ENCODE measurements around the gene DRC7.

The DRC7 gene

DNA sequence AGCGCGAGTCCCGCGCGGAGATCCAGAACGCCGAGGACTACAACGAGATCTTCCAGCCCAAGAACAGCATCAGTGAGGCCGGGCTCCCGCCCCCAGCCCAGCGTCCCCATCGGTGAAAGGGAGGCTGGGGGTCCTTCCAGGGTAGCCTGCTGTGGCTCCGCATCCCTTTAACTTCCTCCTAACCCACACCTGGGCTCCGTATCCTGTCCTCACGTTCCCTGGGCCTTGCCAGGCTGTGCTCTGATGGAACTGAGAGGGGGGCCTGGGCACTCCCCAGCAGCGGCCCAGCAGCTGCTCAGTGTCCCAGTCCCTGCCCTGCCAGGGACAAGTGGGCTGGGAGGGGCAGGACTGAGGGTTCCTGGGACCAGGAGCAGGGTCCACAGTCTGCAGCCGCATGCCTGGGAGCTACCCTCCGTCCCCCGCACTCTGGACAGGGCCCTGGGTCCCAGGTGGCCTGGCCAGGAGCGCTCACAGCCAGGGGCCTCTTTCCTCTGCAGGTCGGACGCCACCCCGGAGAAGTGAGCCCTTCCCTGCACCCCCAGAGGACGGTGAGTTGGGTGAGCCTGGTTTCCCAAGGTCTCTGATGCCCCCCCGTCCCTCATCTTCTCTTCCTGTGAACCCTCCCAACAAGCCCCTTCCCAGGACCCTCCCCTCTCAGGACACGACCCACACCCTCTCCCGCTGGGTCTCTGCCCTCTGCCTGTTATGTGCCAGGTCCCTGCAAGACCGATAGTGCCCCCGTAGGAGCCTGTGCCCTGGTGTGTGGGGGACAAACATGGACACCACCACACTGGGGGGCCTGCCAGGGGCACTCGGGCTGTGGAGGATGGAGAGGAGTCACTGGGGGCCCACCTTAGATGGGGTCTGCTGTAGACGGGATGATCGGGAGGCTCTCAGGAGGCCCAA, 59.1 kb downstream of the DRC7 start:
- Histone ChIP-seq H3K4me3 (ENCODE audit: low read length) (no peak overlapping the region), H3K4me1 (ENCODE audit: insufficient read depth, low read length) (no peaks in the 10 kb centered on the region), H3K9ac (ENCODE audit: low read depth, low read length) (no peak overlapping the region), H3K36me3 (ENCODE audit: insufficient read depth, low read depth, low read length) (peaks cover 30% of the 10 kb centered on the region), H3K9me3 (ENCODE audit: insufficient read depth, low read depth, low read length) (no peaks in the 10 kb centered on the region), H3K27me3 (ENCODE audit: insufficient read depth, low read length) (no peaks in the 10 kb centered on the region), H3K27ac (ENCODE audit: low read length) (no peak overlapping the region)

DNA sequence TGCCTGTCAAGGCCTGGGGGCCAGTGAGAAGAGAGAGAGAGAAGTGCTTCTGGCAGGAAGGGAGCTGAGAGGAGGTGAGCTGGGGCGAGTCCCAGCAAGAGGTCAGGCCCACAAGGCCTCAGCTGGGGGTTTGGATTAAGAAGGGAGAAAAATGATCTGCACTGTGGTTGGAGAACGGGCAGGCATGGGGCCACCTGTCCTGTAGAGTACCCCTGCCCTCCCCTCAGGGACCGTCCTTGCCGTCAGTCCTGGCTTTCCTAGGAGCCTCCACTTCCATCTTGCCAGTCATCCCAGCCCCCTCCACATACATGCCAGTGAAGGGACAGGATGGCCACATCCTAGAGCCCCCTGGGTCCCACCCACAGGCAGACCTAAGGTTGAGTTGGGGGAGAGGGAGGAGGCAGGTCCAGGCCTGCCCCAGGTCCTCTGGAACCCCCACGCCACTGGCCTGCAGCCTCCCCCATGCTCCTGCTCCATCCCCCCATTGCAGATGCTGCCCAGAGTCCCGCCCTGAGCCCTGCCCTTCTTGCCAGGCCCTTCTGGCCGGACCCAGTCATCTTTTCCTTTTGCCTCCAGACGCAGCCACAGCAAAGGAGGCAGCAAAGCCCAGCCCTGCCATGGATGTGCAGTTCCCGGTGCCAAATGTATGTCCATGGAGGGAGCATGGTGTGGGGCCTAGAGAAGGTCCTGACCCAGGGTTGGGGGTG, 59.9 kb downstream of the DRC7 start:
- H3K4me1 ChIP-seq (ENCODE audit: insufficient read depth, low read length): no peaks in the 10 kb centered on the region
- no peaks in the 10 kb centered on the region for H3K9me3 ChIP-seq (ENCODE audit: insufficient read depth, low read depth, low read length)
- no peak overlapping the region for H3K9ac ChIP-seq (ENCODE audit: low read depth, low read length)
- H3K36me3 ChIP-seq (ENCODE audit: insufficient read depth, low read depth, low read length): peaks cover 30% of the 10 kb centered on the region
- no peak overlapping the region for H3K4me3 ChIP-seq (ENCODE audit: low read length)
- no peak overlapping the region for H3K27ac ChIP-seq (ENCODE audit: low read length)
- no peaks in the 10 kb centered on the region for H3K27me3 ChIP-seq (ENCODE audit: insufficient read depth, low read length)

DNA sequence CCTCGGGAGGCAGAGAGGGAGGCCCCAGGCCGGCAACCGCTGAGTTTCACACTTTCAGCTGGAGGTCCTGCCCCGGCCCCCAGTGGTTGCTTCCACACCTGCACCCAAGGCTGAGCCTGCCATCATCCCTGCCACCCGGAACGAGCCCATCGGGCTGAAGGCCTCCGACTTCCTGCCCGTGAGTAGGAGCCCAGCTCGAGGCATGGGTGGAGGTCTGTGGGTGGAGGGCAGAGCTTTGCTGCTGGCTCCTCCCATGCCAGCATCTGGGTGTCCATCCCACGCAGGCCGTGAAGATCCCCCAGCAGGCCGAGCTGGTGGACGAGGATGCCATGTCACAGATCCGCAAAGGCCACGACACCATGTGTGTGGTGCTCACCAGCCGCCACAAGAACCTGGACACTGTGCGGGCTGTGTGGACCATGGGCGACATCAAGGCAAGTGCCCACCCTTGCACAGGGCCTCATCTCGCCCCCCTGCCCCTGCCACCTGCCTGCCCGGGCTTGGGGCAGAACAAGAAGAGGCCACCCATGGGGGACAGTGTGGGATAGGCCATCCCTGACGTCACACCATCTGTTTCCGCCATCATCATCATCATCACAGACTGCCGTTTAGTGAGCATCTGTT, 60.6 kb downstream of the DRC7 start:
- Histone ChIP-seq H3K4me1 (ENCODE audit: insufficient read depth, low read length) (no peaks in the 10 kb centered on the region), H3K4me3 (ENCODE audit: low read length) (no peak overlapping the region), H3K9ac (ENCODE audit: low read depth, low read length) (no peak overlapping the region), H3K9me3 (ENCODE audit: insufficient read depth, low read depth, low read length) (no peaks in the 10 kb centered on the region), H3K27me3 (ENCODE audit: insufficient read depth, low read length) (no peaks in the 10 kb centered on the region), H3K27ac (ENCODE audit: low read length) (no peak overlapping the region), H3K36me3 (ENCODE audit: insufficient read depth, low read depth, low read length) (peaks cover 30% of the 10 kb centered on the region)

DNA sequence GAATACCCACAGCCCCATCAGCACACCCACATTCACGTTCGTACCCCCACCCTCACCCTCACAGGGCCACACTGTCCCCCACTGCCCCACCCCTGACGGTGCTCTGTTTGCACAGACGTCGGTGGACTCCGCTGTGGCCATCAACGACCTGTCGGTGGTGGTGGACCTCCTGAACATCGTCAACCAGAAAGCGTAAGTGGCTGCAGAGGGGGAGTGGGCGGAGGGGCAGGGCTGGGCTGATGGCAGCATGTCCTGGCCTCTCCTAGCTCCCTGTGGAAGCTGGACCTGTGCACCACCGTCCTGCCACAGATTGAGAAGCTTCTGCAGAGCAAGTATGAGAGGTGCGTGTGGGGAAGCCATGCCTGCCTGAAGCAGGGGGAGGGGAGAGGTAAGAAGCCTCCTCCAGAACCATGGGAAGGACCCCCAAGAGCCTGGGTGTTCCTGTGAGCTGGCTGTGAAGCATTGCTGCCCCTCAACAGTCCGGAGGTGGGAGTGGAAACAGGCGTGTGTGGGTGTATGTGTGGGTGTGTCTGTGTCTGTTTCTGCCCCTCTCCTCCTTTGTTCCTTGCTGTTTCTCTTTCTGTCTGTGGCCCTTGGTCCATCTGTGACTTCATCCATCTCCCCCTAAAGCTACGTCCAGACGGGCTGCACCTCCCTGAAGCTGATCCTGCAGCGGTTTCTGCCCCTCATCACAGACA, 61.3 kb downstream of the DRC7 start:
- Histone ChIP-seq H3K9me3 (ENCODE audit: insufficient read depth, low read depth, low read length) (no peaks in the 10 kb centered on the region), H3K36me3 (ENCODE audit: insufficient read depth, low read depth, low read length) (peaks cover 30% of the 10 kb centered on the region), H3K9ac (ENCODE audit: low read depth, low read length) (no peak overlapping the region), H3K4me1 (ENCODE audit: insufficient read depth, low read length) (no peaks in the 10 kb centered on the region), H3K27me3 (ENCODE audit: insufficient read depth, low read length) (no peaks in the 10 kb centered on the region), H3K4me3 (ENCODE audit: low read length) (no peak overlapping the region), H3K27ac (ENCODE audit: low read length) (no peak overlapping the region)

DNA sequence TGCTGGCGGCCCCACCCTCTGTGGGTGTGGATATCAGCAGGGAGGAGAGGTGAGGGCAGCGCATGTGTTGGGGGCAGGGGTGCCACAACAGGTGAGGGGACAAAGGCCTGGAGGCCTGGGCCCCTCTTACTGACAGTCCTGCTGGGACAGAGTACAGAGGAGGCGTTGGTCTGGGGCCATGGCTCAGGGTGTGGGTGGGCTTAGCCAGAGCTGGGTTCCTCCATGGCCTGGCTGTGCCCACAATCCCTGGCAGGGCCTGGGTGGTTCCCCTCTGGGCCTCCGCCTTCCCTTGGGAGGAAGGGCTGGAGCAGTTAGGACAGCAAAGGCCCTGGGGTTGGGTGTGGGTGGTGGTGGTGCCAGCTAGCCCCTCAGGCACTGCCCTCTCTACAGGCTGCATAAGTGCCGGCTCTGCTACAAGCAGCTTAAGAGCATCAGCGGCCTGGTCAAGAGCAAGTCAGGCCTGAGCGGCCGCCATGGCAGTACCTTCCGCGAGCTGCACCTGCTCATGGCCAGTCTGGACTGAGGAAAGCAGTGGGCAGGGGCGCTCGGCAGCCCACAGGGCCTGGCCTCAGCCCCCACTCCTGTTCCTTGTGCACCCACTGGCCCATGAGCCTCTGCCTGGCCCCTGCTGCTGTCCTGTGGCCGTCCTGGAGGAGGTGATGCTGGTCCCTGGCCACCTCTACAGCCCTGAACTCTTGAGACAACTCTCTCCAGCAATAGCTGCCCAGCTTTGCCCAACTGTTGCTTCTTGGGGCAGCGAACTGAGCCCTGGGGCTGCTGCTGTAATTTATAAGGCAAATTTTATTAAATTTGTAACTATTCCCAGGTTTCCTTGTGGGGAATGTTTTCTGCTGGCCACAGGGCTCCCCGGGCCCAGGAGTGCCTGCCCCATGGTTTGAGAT, 62.1 kb downstream of the DRC7 start:
- Histone ChIP-seq H3K36me3 (ENCODE audit: insufficient read depth, low read depth, low read length) (peaks cover 26% of the 10 kb centered on the region), H3K4me3 (ENCODE audit: low read length) (no peak overlapping the region), H3K9me3 (ENCODE audit: insufficient read depth, low read depth, low read length) (no peaks in the 10 kb centered on the region), H3K9ac (ENCODE audit: low read depth, low read length) (no peak overlapping the region), H3K27me3 (ENCODE audit: insufficient read depth, low read length) (no peaks in the 10 kb centered on the region), H3K4me1 (ENCODE audit: insufficient read depth, low read length) (no peaks in the 10 kb centered on the region), H3K27ac (ENCODE audit: low read length) (no peak overlapping the region)

DNA sequence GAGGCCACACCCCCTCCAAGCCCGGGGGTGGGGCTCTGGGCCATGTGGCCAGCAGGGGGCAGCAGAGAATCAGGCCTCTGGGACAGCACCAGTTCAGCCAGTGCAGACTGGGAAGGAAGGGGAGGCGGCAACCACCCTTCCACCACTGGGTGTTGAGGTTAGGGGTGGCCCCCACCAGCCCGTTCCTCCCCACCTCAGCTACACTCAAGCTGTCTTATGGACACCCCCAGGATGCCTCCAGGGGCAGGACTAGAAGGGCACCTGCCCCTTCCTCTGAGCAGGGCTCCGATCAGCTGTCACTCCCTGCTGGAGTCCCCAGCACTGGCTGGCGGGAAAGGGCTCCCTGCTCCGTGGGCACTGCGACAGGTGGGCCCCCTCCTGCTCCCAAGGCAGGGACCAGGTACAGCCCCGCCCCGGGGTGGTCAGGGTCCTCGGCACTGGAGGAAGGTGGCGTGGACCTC, 62.8 kb downstream of the DRC7 start:
- H3K36me3 ChIP-seq (ENCODE audit: insufficient read depth, low read depth, low read length): peaks cover 22% of the 10 kb centered on the region
- H3K9me3 ChIP-seq (ENCODE audit: insufficient read depth, low read depth, low read length): no peaks in the 10 kb centered on the region
- no peaks in the 10 kb centered on the region for H3K4me1 ChIP-seq (ENCODE audit: insufficient read depth, low read length)
- no peaks in the 10 kb centered on the region for H3K27me3 ChIP-seq (ENCODE audit: insufficient read depth, low read length)
- H3K27ac ChIP-seq (ENCODE audit: low read length): no peak overlapping the region
- H3K9ac ChIP-seq (ENCODE audit: low read depth, low read length): no peak overlapping the region
- no peak overlapping the region for H3K4me3 ChIP-seq (ENCODE audit: low read length)

DNA sequence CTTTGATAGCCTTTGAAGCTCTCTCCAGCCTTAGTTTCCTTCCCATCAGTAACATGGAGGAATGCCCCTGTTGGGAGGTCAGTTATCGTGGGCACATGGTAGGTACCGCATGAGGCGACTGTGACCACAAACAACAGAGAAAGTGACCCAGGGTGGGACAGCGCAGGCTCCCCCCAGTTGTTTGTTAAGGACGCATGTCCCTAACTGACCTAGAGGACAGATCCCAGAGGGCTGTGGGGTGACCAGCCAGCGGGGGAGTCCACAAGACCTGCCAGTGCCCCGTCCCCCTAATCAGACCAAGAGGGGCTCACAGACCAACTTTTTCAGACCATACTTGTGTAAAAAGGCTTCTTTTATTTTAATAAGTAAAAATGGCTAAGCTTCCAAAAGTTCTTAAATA, 63.3 kb downstream of the DRC7 start:
- Histone ChIP-seq H3K27me3 (ENCODE audit: insufficient read depth, low read length) (no peaks in the 10 kb centered on the region), H3K9me3 (ENCODE audit: insufficient read depth, low read depth, low read length) (no peaks in the 10 kb centered on the region), H3K27ac (ENCODE audit: low read length) (no peak overlapping the region), H3K4me1 (ENCODE audit: insufficient read depth, low read length) (no peaks in the 10 kb centered on the region), H3K9ac (ENCODE audit: low read depth, low read length) (no peak overlapping the region), H3K36me3 (ENCODE audit: insufficient read depth, low read depth, low read length) (peaks cover 22% of the 10 kb centered on the region), H3K4me3 (ENCODE audit: low read length) (no peak overlapping the region)

DNA sequence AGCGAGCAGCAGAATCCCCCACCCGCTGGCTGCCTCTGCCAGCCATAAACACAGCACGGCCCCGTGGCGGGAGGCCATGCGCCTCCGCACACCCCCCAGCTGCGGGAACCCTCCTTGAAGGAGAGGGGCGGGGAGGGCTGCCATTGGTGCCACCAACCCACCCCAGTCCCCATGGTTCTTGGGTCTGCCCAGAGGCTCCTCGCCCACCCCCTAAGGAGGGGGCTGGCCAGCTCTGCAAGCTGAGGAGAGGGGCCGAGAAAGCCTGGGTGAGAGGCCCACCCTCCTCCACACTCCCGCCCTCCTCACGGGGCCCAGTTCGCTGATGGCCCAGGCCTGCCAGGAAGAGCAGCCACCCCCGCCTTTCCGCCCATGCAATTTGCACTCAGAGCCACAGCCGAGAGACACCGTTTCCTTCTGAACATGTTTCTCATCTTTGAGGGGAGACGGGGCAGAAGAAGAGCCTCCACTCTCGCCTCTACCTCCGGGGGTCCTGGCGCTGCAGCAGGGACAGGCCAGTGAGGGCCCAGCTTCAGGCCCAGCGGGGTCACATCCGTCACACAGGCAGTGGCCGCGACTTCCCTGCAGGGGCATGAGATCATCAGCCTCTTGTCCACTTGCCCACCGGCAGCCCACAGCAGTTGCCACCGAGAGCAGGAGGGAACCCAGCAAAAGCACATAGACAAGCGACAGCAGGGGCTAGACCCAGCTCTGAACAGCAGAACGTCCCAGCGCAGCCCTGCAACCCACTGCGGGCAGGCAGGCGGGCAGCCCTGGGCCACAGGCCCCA, 63.9 kb downstream of the DRC7 start:
- no peak overlapping the region for H3K4me3 ChIP-seq (ENCODE audit: low read length)
- no peaks in the 10 kb centered on the region for H3K4me1 ChIP-seq (ENCODE audit: insufficient read depth, low read length)
- H3K36me3 ChIP-seq (ENCODE audit: insufficient read depth, low read depth, low read length): peaks cover 20% of the 10 kb centered on the region
- H3K9ac ChIP-seq (ENCODE audit: low read depth, low read length): no peak overlapping the region
- H3K27me3 ChIP-seq (ENCODE audit: insufficient read depth, low read length): no peaks in the 10 kb centered on the region
- H3K27ac ChIP-seq (ENCODE audit: low read length): no peak overlapping the region
- H3K9me3 ChIP-seq (ENCODE audit: insufficient read depth, low read depth, low read length): no peaks in the 10 kb centered on the region

DNA sequence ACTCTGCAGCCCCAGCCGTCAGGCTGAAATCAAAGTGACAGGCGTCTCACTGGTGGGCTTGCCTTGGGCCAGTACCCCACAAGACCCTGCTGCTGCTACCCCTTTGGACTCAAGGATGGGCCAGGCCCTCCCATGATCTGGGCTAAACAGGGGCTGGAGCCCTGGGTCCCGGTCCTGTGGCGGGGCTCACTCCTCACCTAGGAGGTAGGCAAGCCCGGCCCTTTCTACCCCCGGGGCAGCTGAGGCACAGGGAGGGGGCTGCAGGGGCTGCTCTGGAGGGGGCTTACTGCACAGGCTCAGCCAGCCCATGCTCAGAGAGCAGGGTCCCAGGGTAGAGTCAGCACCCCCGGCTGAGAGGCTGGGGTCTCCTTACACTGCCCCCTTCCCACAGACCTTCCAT, 64.5 kb downstream of the DRC7 start:
- H3K4me3 ChIP-seq (ENCODE audit: low read length): no peak overlapping the region
- peaks cover 16% of the 10 kb centered on the region for H3K36me3 ChIP-seq (ENCODE audit: insufficient read depth, low read depth, low read length)
- H3K9me3 ChIP-seq (ENCODE audit: insufficient read depth, low read depth, low read length): no peaks in the 10 kb centered on the region
- H3K27me3 ChIP-seq (ENCODE audit: insufficient read depth, low read length): no peaks in the 10 kb centered on the region
- no peak overlapping the region for H3K27ac ChIP-seq (ENCODE audit: low read length)
- H3K9ac ChIP-seq (ENCODE audit: low read depth, low read length): no peak overlapping the region
- no peaks in the 10 kb centered on the region for H3K4me1 ChIP-seq (ENCODE audit: insufficient read depth, low read length)

DNA sequence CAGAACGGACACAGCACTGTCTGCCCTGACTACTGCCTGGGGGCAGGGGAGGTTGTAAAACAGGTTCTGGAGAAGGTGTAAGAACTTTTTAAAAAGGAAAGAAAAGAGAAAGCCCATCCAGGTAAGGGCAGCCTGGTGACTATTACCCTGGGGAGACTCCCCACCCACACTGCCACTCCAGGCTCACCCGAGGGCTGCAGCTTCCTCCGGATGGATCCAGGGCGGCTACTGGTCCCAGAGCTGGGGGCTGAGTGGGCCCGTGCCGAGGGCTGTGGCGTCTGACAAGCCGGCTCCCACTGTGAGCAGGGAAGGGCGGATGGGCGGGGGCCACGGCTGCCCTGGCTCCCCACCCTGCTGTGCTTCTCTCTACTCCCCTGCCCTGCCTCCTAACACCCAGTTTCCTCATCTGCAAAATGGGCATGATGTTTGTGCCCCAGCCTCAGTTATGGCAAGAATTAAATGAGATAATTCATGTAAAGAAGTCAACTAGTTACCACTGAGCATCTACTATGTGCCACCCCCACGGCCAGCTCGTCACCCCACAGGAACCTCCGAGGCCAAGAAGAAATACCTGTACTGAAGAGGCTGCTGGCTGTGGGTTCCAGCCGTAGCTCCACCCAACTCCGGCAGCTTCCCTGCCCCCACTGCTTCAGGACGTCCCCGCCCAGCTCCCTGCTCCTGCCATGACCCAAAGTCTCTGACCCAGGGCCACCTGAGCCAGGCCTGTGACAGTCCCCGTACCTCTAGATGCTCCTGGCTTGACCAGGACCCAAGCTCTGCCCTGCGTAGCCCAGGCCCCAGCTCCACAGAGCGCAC, 65.1 kb downstream of the DRC7 start:
- H3K9ac ChIP-seq (ENCODE audit: low read depth, low read length): no peak overlapping the region
- no peaks in the 10 kb centered on the region for H3K9me3 ChIP-seq (ENCODE audit: insufficient read depth, low read depth, low read length)
- no peak overlapping the region for H3K27ac ChIP-seq (ENCODE audit: low read length)
- no peaks in the 10 kb centered on the region for H3K4me1 ChIP-seq (ENCODE audit: insufficient read depth, low read length)
- H3K27me3 ChIP-seq (ENCODE audit: insufficient read depth, low read length): no peaks in the 10 kb centered on the region
- H3K36me3 ChIP-seq (ENCODE audit: insufficient read depth, low read depth, low read length): peaks cover 16% of the 10 kb centered on the region
- no peak overlapping the region for H3K4me3 ChIP-seq (ENCODE audit: low read length)
